Aorta (tissue), 5 donors: ENCODE measurements around the gene A3GALT2. TPM values are rescaled to one million over a fixed set of nuclear protein-coding genes. Genes with fewer than 3 reads are reported as not detected.

Source experiments
- ATAC-seq: fragments of 200-7000 bp; cut with Tn5 transposase; one replicate; pipeline ENCODE4 v1.9.1; 2022; ENCODE audit warnings: moderate library complexity; ENCODE audit not compliant: low FRiP score
- DNase-seq, 2 donors: peaks; one replicate each; pipeline ENCODE4 v3.0.0-alpha.2; 2020
- H3K27ac ChIP-seq, 2 donors: one replicate each; pipeline ENCODE4 v1.5.1; 2013; ENCODE audit warnings: low read length in 2 of 2, mild to moderate bottlenecking in 2 of 2, moderate library complexity in 2 of 2, control low read depth in 1 of 2, inconsistent platforms in 1 of 2, low read depth in 1 of 2
- H3K27me3 ChIP-seq, 2 donors: one replicate each; pipeline ENCODE4 v1.6.1; 2013; ENCODE audit warnings: control low read depth in 1 of 2, low read length in 1 of 2, mild to moderate bottlenecking in 1 of 2, moderate library complexity in 1 of 2; ENCODE audit not compliant: insufficient read depth in 2 of 2, control insufficient read depth in 1 of 2
- H3K36me3 ChIP-seq, 2 donors: one replicate each; pipeline ENCODE4 v1.6.1; 2013; ENCODE audit warnings: control low read depth in 1 of 2, low read length in 1 of 2, mild to moderate bottlenecking in 1 of 2; ENCODE audit not compliant: insufficient read depth in 2 of 2, control insufficient read depth in 1 of 2
- H3K4me1 ChIP-seq, 2 donors: one replicate each; pipeline ENCODE4 v1.6.1; 2013; ENCODE audit warnings: low read length in 2 of 2, control low read depth in 1 of 2, mild to moderate bottlenecking in 1 of 2, moderate library complexity in 1 of 2; ENCODE audit not compliant: insufficient read depth in 2 of 2, control insufficient read depth in 1 of 2
- H3K4me3 ChIP-seq, 2 donors: one replicate each; pipeline ENCODE4 v1.5.1; 2013; ENCODE audit warnings: low read length in 2 of 2, control low read depth in 1 of 2, mild to moderate bottlenecking in 1 of 2
- H3K9me3 ChIP-seq: one replicate; pipeline ENCODE4 v1.6.1; 2013; ENCODE audit warnings: mild to moderate bottlenecking, low read length; ENCODE audit not compliant: control insufficient read depth
- WGBS, 2 donors: extraction: QIAGEN DNeasy Blood & Tissue Kit; methylation state at CpG; one replicate each; pipeline ENCODE4 v1.1.7; 2013; 5-methylcytosine and 5-hydroxymethylcytosine counted together
- intact Hi-C, 2 donors: fragments of 100-400 bp; cut with DNase I; formaldehyde crosslinking; loops; one replicate each; pipeline versions ENCODE4 v1.14.2 to v1.15.0; 2022
- polyA plus RNA-seq, 2 donors: library from polyadenylated mRNA; stranded (reverse); fragments of 200-250 nt; gene quantifications; one replicate each; pipeline ENCODE4 v1.2.3, GENCODE V29; 2013
- total RNA-seq, 2 donors: library from RNA; stranded (reverse); fragmentation: NEBNext Ultra II Directional; extraction: Animal tissue kit (Norgen Biotek cat#: 25700); gene quantifications; one replicate each; pipeline ENCODE4 v1.2.1, GENCODE V29; 2021
- donor health status: healthy with polysubstance abuse.
- donor health status: Bipolar disorder and iron deficiency.
- donor health status: DM: no; HTN: no; CAD: no.
- donor health status: DM: no; HTN: no; CAD: no.
- donor health status: DM: yes; HTN: yes; CAD: no.

Gene A3GALT2
- total and polyA plus RNA-seq, 4 donors = 0.36 to 0.81 TPM; not detected in 2

DNA sequence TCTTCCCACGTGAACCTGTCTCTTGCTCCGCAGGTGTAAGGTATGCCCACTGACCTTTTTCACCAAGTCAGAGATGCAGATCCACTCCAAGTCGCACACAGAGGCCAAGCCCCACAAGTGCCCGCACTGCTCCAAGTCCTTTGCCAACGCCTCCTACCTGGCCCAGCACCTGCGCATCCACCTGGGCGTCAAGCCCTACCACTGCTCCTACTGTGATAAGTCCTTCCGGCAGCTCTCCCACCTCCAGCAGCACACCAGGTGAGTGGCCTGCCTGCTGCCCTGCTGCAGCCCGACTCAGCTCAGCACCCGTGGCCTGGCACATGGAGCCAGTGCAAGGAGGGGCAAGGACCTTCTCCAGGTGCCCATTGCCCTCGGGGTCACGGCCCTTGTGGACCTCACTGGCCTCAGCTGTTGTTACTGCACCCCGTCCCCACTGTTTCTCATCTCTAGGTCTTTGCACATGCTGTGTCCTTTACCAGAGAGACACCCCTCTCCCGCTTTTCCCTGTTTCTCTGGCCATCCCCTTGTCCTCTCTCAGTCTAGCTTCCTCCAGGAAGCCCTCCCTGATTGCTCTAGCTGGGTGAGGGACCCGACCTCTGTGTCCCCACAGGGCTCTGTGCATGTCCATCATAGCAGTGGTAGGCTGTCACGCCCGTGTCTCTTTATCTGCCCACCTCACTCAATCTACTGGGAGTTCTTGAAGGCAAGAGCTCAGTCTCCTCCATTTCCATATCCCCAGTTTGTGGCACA is 39.2 kb downstream of the A3GALT2 start:
- no peak overlapping the region for H3K4me3 ChIP-seq
- intact Hi-C loops = no loop called here
- DNase-seq (peak; percentile 38 to 41), ATAC-seq (peak; percentile 50)
- no peak overlapping the region for H3K27ac ChIP-seq
- 88% methylated on average over 17 of the region's 17 CpGs for WGBS, 2 donors
- no peaks in the 10 kb centered on the region for H3K4me1 ChIP-seq
- peaks cover 2 to 7% of the 10 kb centered on the region in 2 donors for H3K36me3 ChIP-seq
- H3K9me3 ChIP-seq = no peaks in the 10 kb centered on the region
- no peaks in the 10 kb centered on the region for H3K27me3 ChIP-seq

DNA sequence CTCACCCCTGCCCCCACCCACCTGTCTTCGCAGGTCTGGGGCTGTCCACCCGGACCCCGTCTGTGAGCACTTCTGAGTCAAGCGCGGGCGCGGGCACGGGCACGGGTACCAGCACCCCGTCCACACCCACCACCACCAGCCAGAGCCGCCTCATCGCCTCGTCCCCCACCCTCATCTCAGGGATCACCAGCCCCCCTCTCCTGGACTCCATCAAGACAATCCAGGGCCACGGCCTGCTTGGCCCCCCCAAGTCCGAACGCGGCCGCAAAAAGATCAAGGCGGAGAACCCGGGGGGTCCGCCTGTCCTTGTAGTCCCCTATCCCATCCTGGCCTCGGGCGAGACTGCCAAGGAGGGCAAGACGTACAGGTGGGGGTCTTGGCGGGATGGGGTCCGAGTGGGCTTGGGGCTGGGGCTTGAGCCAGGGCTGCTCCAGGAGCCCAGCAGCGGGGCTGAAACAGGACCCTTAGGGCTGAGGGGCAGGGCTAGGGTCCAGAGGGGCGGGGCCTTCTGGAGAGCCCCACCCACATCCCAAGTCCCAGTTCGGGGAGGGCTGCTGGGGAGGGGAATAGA is 40.7 kb downstream of the A3GALT2 start:
- intact Hi-C loops = no loop called here
- peaks cover 0 to 7% of the 10 kb centered on the region in 2 donors for H3K36me3 ChIP-seq
- ATAC-seq = no peak

DNA sequence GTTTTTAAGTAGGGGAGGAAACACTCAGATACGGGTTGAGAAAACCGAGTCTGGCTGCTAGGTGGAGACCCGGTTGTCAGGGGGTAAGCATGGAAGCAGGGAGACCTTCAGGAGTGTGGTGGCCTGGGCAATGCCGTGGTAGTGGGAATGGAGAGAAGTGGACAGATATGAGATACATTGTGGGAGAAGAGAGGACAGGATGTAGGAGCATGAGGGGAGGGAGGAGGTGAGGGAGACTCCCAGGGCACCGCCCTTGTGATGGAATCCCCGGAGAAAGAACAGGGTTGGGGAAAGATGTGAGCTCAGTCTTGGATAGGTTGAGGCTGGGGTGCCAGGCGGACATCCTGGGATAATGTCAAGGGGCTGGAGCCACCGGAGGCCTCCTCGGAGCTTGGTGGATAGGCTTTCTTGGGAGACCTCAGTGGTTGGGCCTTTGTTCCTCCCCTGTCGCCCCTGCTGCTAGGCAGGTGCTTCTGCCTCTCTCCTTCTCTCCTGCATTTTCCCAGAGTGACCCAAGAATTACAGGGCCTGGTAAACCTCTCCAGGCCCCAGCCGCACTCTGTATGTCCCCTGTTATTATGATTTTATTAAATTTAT is 43.3 kb downstream of the A3GALT2 start:
- ATAC-seq = no peak
- WGBS, 2 donors = 76 to 80% methylated on average over 11 of the region's 11 CpGs
- peaks cover 0 to 7% of the 10 kb centered on the region in 2 donors for H3K36me3 ChIP-seq

More for the DNA sequence above, 40.7 kb downstream of the A3GALT2 start:
- H3K27me3 ChIP-seq = no peaks in the 10 kb centered on the region
- no peak overlapping the region for H3K27ac ChIP-seq
- H3K4me1 ChIP-seq = no peaks in the 10 kb centered on the region
- no peak overlapping the region for H3K4me3 ChIP-seq
- no peaks in the 10 kb centered on the region for H3K9me3 ChIP-seq
- peak; percentile 38 to 73 for DNase-seq
- 92 to 93% methylated on average over 23 to 29 of the region's 29 CpGs for WGBS, 2 donors

GRCh38 chr1:33276573-33277298 is 44.2 kb downstream of the A3GALT2 start:
- no peak for ATAC-seq
- Histone ChIP-seq H3K9me3 (no peaks in the 10 kb centered on the region), H3K4me1 (no peaks in the 10 kb centered on the region), H3K4me3 (no peak overlapping the region), H3K36me3 (peaks cover 0 to 7% of the 10 kb centered on the region in 2 donors), H3K27me3 (no peaks in the 10 kb centered on the region), H3K27ac (no peak overlapping the region)
- intact Hi-C loops = no loop called here
- WGBS, 2 donors = 78% methylated on average over 30 of the region's 30 CpGs
- DNase-seq = peak; percentile 35 to 74

More for the DNA sequence above, 43.3 kb downstream of the A3GALT2 start:
- H3K27ac ChIP-seq = no peak overlapping the region
- peak; percentile 24 to 66 for DNase-seq
- no peaks in the 10 kb centered on the region for H3K4me1 ChIP-seq
- no peaks in the 10 kb centered on the region for H3K9me3 ChIP-seq
- no peaks in the 10 kb centered on the region for H3K27me3 ChIP-seq
- intact Hi-C loops = no loop called here
- H3K4me3 ChIP-seq = no peak overlapping the region

GRCh38 chr1:33275706-33276572 is 45.0 kb downstream of the A3GALT2 start:
- H3K36me3 ChIP-seq = peaks cover 0 to 2% of the 10 kb centered on the region in 2 donors
- WGBS, 2 donors = 90% methylated on average over 41 to 45 of the region's 45 CpGs

DNA sequence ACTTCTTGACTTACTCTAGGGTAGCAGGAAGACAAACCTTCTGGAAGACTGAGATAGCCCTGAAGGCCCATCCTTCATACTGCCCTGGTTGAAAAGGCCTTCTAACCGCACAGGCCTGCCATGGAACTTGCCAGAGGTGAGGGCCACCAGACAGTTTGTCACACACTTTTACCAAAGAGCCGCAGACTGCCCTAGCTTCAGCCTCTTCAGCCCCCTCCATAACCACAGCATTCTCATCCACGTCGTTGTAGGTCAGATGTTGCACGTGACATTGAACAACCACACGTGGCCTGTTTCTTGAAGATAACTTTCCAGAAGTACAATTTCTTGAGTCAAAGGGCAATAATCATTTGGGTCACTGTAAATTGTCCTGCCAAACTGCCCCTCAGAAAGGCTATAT is 45.7 kb downstream of the A3GALT2 start:
- intact Hi-C loops = no loop called here
- WGBS, 2 donors = 46 to 49% methylated on average over 6 of the region's 6 CpGs
- Histone ChIP-seq H3K4me3 (no peak overlapping the region), H3K27me3 (no peaks in the 10 kb centered on the region), H3K9me3 (no peaks in the 10 kb centered on the region), H3K36me3 (peaks cover 0 to 2% of the 10 kb centered on the region in 2 donors), H3K4me1 (peaks cover 0 to 6% of the 10 kb centered on the region in 2 donors), H3K27ac (no peak overlapping the region)
- DNase-seq (peak; percentile 17 to 20), ATAC-seq (no peak)

More at GRCh38 chr1:33275706-33276572, 45.0 kb downstream of the A3GALT2 start:
- peaks cover 0 to 4% of the 10 kb centered on the region in 2 donors for H3K4me1 ChIP-seq
- ATAC-seq = no peak
- H3K27ac ChIP-seq = no peak overlapping the region
- intact Hi-C loops = no loop called here
- H3K4me3 ChIP-seq = no peak overlapping the region
- H3K27me3 ChIP-seq = no peaks in the 10 kb centered on the region
- no peaks in the 10 kb centered on the region for H3K9me3 ChIP-seq
- DNase-seq = peak; percentile 27 to 68

DNA sequence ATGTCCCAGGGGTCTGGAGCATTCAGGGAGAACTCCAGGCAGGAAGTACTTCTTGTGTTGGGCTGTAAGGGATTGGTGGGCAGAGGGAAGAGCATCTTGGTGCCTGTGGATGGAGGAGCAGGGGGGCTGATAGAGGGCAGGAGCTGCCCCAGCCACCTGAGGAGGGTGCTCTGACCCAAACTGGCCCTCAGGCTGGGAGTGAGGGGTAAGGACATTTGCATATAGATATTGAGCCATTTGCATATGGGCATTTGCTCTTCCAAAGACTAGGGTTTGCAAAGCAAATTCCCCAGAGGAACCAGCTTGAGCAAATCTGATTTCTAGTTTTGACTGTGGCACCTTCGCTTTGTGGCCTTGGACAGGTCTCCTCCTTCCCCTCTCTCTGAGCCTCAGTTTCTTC is 46.5 kb downstream of the A3GALT2 start:
- H3K4me1 ChIP-seq = peaks cover 0 to 6% of the 10 kb centered on the region in 2 donors
- H3K9me3 ChIP-seq = no peaks in the 10 kb centered on the region
- WGBS, 2 donors = 84 to 90% methylated on average over 1 of the region's 1 CpG
- intact Hi-C loops = no loop called here
- H3K27ac ChIP-seq = no peak overlapping the region
- DNase-seq (peak in 1 of 2 donors; percentile 24), ATAC-seq (no peak)
- no peaks in the 10 kb centered on the region for H3K27me3 ChIP-seq
- no peaks in the 10 kb centered on the region for H3K36me3 ChIP-seq
- no peak overlapping the region for H3K4me3 ChIP-seq

DNA sequence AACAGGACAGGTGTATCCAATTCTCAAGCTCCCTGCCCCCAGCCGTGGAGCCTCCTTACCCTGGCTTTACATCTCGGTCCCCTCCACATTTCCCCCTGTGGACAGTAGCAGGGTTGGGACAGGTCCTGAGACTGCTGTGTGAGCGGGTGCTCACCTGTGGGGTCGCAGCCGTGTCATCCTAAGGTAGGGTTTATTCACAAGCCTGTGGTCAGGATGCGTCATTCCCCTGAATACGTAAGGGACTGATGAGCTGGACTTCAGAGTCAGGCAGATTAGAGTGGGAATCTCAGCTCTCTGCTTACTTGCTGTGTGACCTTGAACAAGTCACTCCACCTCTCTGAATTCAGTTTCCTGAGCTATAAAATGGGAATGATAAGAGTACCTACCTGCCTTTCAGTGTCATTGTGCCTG is 46.9 kb downstream of the A3GALT2 start:
- Histone ChIP-seq H3K27me3 (no peaks in the 10 kb centered on the region), H3K9me3 (no peaks in the 10 kb centered on the region), H3K27ac (peak overlapping the region in 1 of 2 donors; percentile 10), H3K4me1 (peaks cover 0 to 6% of the 10 kb centered on the region in 2 donors), H3K36me3 (no peaks in the 10 kb centered on the region), H3K4me3 (no peak overlapping the region)
- ATAC-seq = no peak
- DNase-seq = peak; percentile 29 to 57
- intact Hi-C loops = no loop called here
- WGBS, 2 donors = 71 to 72% methylated on average over 7 of the region's 7 CpGs
